ENCODE results near the gene DCHS1.

DNA sequence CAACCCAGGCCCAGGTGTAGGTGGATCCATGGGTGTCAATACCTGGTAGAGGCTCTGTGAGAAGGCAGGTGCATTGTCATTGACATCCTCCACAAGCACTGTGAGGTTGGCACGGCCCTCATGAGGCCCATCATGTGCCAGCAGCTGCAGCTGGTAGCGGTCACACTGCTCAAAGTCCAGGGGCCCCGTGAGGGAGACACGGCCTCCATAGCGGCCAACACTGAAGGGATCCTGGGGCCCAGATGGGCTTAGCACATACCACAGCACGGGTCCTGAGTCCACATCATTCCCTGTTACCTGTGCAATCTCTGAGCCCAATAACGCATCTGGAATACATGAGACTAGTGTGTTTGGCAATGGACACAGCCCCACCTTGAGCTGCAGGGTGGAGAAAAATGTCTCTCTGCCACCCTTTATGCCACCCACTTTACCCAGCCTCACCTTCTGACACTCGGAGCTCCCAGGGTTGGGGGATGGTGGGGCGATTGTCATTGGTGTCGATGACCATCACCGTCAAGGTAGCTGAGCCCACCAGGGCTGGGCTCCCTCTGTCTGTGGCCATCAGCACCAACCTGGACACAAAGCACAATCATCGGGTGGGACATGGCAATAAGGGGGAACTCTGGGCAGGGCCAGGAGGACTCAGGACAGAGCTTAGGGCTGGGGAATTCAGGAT lies 30.3 kb downstream of the DCHS1 start:
- no peak for TF ChIP-seq POLR2A (IDR thresholded peaks at IDR 0.05)
- TF ChIP-seq, protein P1, sequence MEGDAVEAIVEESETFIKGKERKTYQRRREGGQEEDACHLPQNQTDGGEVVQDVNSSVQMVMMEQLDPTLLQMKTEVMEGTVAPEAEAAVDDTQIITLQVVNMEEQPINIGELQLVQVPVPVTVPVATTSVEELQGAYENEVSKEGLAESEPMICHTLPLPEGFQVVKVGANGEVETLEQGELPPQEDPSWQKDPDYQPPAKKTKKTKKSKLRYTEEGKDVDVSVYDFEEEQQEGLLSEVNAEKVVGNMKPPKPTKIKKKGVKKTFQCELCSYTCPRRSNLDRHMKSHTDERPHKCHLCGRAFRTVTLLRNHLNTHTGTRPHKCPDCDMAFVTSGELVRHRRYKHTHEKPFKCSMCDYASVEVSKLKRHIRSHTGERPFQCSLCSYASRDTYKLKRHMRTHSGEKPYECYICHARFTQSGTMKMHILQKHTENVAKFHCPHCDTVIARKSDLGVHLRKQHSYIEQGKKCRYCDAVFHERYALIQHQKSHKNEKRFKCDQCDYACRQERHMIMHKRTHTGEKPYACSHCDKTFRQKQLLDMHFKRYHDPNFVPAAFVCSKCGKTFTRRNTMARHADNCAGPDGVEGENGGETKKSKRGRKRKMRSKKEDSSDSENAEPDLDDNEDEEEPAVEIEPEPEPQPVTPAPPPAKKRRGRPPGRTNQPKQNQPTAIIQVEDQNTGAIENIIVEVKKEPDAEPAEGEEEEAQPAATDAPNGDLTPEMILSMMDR (IDR thresholded peaks at IDR 0.05 in 8 of 11, conservative IDR thresholded peaks at IDR 0.05 in 3 of 11): no peak
- TF ChIP-seq POLR2AphosphoS5 (IDR thresholded peaks at IDR 0.05): no peak

Measured in spleen (tissue), 7 donors.